Amniotic stem cell (primary cell): Measurements from ENCODE around the gene RIMS1.

ENCODE experiments used
- DNase-seq: peaks from one replicate; lab custom pipeline; 2025; lab: John Stamatoyannopoulos, UW

RIMS1 gene

DNA sequence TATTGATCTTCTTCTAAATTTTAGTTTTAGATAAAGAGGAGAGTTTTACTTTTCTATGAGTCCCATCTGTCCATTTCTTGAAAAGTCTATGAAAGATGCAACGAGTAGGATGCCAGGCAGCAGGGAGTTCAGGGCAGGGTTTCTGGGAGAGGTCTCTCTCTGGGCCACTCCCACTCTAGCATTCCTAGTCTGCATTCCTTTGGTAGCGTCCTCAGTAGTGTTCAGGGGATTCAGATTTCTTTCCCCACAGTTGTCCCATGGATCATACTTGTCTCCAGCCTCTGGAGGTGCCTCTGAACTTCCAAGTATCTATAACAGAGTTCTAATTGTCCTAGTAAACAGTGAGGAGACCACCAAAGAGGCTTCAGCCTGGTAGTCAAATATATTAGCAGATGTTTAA lies 225.3 kb downstream of the RIMS1 start:
- no peak for DNase-seq

DNA sequence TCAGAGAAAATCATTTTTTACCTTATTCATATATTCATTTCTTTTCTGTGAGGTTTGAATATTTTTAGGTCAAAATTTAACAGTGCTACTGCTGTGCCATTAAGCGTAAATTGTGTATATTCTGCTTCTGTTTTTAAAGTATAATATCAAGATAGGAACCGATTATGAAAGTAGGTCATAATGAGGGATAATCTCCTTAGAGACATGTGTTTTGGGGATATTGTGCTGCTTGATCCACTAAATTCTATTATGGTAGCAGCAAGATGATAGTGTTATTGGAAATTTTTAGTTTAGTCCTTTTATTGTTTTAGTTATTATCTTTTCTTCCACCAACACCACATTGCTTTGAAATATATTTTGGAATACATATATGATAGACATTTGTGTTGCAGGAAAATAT lies 244.0 kb downstream of the RIMS1 start:
- DNase-seq = no peak

DNA sequence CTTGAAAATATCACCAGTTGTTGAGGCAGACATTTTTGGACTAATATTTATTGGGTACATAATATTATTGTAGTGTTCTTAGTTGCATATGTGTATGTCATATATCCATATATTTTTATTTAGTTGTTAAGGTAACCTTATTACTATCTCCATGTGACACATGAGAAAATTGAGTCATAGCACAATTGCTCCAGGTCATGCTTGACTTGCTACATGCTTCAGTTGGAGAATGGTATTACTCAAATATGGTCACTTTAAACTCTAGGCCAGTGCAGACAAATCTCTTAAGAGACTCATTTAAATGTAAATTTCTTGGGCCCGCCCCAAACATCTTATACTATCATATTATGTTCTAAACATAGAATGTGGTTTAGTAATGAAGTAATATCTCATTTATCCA lies 246.1 kb downstream of the RIMS1 start:
- DNase-seq = no peak

DNA sequence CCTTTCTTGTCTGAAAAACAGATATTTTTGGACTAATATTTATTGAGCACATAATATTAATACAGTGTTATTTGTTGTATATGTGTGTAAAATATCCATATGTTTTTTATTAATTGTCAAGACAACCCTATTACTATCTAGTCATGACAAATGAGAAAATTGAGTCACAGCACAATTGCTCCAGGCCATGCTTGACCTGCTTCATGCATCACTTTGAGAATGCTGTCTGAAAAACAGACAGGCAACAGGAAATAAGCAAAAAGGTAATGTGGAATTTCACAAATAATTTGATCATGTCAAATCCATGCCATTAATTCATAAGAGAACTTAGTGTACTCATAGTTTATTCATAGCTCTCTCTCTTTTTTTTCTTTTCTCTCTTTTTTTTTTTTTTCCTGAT lies 246.5 kb downstream of the RIMS1 start:
- no peak for DNase-seq

DNA sequence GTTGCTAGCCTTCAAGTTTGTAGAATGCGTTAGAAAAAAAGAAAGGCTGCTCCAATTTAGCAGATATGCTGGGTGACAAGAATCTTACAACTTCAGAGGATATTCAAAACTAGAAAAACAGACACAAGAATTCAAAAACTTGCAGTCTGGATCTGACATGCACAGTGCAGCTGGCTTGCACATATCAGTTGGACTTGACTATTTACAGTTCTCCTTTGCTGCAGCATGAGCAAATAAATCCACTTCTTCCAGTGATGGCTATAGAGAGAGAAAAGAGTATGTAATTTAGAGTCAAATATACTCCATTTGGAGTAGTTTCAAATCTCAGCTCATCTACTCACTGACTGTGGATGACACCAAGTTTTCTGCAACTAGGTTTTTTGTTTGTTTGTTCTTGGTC lies 247.0 kb downstream of the RIMS1 start:
- no peak for DNase-seq

DNA sequence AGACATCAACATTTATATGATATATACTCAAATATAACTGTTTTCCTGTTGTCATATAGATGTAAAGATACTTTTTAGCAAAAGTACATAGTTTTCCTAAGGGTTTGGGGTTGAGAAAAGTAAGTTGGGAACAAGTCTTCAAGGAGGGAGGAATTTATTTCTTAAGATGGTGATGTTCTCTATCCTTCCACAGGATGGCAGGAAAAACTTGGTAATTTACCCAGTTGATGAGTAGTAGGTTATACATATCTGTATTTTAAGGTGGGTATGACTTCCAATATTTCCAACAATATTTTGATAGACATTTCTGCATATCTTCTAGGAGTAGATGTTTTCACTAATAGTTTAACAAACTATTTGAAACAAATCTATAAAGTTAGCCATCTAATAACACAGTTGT lies 254.4 kb downstream of the RIMS1 start:
- no peak for DNase-seq

DNA sequence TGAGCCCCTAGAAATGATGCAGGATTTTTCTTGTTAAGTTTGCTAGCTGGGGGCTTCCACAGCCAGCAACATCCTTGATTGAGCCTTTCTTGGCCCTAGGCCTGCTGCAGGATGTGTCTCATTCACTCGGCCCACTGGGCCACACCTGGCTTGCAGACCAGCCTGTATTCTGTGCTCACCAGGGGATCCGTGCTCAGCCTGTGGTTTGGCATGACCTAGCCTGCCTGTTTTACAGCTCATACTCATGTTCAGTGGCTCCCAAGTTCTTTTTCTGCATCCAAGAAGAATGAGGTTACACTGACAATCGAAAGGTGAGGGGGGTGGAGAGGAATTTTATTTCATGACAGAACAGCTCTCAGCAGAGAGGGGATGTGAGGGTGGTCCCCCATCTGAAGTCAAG lies 263.4 kb downstream of the RIMS1 start:
- DNase-seq = no peak

DNA sequence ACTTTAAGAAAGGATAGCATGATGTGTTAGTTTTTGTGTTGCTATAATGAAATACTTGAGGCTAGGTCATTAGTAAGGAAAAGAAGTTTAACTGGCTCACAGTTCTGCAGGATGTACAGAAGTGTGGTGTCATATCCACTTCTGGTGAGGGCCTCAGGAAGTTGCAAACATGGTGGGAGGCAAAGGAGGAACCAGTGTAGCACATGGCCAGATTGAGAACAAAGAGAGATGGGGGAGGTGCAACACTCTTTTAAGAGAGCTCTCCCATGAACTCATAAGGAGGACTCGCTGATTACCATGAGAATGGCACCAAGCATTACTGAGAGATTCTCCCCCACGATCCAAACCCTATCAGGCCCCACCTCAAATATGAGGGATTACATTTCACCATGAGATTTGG lies 265.4 kb downstream of the RIMS1 start:
- no peak for DNase-seq

DNA sequence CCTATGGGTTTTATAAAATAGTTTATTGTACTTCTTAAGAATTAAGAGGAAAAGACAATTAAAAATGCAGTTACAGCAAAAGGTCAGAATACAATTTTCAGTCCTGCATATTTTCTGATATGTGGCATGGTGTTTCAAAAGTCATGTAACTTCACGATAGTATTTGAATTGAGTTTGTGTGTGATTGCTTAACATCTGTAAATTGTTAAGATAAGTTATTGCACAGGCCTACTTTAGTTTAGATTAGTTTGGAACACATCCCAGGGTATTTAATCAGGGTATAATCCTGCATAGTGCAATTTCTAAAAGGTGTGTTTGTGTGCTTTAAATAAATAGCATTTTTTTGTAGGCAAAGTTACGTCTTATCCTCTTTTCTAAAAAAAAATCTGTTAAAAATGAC lies 289.6 kb downstream of the RIMS1 start:
- no peak for DNase-seq

DNA sequence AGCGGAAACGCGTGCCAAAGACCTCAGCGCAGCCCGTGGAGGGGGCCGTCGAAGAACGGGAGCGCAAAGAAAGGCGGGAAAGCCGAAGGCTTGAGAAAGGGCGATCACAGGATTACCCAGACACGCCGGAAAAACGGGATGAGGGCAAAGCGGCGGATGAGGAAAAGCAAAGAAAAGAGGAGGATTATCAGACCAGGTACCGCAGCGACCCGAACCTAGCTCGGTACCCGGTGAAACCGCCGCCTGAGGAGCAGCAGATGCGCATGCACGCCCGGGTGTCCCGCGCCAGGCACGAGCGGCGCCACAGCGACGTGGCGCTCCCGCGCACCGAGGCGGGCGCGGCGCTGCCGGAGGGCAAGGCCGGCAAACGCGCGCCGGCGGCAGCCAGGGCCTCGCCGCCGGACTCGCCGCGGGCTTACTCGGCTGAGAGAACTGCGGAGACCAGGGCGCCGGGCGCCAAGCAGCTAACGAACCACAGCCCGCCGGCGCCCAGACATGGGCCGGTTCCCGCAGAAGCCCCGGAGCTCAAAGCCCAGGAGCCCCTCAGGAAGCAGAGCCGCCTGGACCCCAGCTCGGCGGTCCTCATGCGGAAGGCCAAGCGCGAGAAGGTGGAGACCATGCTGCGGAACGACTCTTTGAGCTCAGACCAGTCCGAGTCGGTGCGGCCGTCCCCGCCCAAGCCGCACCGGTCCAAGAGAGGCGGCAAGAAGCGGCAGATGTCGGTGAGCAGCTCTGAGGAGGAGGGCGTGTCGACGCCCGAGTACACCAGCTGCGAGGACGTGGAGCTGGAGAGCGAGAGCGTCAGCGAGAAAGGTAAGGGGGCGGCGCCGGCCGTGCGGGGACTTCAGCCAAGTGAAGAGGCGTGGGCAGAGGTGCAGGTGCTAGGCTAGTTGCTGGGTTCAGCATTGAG lies 296.2 kb downstream of the RIMS1 start:
- no peak for DNase-seq

DNA sequence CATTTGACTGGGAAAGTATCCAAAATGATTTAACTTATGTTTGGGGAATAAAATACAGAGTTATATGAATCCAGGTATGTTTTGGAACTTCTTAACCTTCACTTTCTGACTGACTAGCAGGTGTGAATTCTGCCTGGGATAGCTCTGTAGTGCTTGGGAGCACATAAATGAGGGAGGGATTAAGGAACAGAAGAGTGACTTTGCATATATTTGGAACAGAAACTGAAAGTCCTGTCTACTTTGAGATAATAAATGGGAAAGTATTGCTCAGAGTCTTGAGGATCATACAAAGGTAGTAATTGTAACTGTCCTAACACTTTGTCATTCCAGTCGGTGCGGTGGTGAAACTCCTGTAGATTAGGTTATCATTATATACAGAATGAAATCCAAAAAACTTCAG lies 317.6 kb downstream of the RIMS1 start:
- no peak for DNase-seq

DNA sequence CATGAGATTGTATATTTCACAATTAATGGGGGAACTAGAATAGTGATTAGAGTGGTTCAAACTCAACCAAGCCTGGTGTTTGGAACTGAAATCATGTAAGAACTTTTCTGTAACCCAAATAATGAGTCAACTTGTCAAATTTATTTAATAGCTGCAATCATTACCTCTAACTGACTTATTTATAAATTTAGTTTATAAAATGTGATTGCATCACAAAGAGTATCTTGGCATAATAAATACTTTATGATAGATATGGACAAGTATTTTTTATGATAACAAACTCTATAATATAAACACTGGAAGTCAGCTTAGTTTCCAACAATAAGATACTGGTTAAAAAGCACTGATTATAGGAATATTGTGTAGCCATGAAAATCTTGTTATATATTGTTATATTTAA lies 319.1 kb downstream of the RIMS1 start:
- no peak for DNase-seq

DNA sequence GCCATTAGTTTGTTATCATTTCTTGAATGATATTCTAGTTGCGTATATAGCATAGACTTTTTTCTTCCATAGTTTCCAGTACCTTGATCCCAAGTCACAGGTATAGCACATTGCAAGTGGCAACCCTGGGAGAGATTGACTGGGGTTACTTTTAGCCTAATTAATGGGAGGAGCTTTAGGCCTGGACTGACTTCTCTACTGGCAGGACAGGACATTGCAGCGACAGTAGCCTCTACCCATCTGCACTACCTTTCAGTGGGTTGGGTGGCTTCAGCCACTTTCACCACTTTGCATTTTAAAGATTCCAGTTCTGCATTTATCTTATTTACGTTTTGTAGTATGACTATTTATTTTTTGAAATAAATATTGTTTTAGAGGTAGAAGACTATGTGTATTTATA lies 320.3 kb downstream of the RIMS1 start:
- no peak for DNase-seq

DNA sequence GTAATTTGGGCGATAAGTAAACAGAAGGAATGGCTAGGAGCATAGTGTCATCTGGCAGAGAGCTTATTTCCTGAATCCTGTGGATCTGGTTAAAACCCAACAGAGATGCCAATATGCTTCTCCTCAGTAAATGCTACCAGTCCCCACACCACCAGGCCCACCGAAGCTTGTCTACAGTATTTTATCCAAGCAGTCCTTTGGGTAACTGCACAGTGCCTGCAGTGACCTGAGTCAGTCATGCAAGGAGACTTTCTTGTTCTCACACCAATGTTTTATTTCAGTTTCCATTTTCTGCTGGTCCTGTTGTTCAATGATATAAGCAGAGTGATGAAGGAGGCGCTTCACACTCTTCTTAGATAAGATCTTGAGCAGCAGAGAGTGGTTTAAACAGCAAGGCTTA lies 326.3 kb downstream of the RIMS1 start:
- no peak for DNase-seq

DNA sequence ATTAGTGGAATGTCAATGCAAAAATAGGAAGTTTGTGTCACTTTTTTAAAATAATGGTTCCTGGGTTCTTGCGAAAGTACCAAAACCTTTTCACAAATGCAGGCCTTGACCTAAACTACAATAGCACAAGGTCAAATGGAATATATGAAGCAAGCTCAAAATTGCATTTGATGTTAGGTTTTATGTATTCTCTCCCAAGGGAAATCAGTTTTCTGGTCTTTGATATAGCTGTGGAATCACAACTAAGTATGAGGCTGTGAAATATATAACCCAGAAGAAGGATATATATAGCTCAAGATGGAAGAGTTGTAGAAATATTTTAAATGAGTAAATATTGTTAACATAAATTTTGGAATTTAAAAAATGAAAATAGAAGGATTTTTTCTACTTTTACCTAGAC lies 327.3 kb downstream of the RIMS1 start:
- DNase-seq = no peak

DNA sequence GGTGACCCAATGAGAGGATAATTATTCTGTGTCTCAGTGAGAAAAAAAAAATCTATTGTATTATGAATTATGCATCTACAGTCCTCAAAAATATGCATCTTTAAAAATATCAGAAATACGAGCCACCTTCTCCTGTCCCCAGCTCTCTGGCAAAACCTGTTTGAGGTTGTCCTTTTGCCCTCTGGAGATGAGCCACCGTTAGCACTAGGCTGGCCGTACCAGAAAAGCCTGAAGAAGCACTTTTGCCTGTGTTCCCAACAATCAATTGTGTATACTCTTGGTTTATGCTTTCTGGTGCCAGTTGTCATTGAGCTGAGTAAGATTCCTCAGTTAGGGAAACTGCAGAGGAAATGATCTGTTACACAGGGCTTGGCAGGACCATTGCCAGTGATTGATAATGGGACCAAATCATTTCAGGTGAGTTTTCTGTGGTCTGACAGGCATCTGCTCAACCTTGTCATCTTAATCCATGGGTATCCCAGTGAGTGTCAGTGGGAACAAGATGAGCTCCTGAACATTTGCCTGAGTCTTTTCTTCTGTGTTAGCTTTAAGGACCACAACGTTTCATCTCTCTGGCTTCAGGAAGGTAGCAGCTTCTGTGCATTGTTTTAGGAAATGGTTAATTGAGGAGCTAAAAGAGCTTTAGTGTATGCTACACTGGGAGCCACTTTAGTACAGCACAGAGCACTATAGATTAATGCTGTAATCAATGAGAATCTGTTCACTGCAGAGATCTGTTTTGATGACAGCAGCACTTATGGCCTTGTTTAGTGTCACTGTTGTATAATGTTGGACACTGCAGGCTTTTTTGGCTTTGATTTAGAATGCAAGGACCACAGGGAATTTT lies 330.1 kb downstream of the RIMS1 start:
- DNase-seq = no peak

DNA sequence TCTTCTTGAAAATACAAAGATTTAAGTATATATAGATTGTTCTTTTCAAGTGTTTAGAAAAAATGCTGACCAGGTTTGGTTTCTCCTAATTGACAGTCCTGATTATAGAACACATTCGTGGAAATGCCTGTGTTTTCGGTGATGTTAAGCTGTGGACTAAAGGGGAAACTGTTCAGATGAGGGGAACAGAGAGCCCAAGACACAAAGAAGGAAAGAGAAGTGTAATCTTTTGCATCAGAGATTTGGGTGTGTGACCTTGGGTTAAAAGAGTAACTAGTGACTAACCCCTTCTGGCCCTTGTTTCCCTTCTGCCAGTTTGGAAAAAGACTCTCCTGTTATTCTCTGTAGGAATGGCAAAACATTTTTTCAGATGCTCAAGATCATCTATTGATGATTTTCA lies 331.3 kb downstream of the RIMS1 start:
- DNase-seq = no peak

DNA sequence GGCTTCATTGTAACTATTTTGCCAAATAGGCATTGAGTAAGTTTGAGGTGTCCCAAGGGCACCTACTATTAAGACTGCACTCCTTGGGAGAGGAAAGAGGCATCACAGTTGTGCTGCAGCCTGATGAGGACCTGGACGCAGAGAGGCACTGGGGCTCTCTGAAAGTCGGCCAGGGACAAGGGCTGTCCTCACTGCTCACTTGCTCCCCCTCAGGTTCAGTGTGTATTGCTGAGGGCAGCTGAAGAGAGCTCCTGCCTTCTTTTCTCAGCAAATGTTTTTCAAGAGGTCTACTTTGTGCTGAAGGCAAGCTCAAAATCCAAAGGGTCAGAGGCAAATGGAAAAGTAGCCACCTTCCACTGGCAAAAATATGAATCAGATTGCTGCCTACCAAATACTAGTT lies 331.8 kb downstream of the RIMS1 start:
- DNase-seq = no peak

DNA sequence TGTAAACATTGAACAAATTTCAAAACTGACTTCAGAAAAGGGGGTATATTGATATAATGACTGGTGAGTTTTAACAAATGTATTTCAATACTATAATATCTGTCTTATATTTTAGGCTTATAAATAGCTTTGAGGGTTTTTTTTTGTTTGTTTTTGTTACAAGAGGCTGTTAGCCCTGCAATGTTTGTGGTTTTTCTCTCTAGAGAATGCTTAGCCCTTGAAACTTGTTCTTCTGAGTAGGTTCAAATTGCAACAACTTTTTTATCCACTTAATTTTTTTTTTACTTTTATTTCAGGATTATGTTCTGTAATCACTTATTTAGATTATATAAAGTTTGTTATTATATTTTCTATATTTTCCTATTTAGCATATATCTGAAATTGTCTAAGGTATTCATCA lies 333.2 kb downstream of the RIMS1 start:
- no peak for DNase-seq

DNA sequence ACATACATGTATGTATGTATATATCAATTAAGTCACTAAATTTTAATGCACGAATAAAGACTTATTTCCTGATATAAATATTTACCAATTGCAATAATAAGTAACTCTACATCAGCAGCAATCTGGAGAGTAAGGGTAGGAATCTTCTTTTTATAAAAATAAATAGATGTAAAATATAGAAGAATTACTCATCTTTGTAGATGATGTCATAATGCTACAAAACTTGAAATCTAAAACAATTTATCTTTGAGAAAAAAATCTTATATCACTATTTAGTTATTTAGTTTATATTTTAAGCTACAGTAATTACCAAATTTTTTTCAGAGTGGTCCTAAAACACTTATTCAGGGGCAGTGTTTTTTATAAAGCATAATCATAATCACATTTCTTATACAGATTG lies 351.7 kb downstream of the RIMS1 start:
- DNase-seq = no peak

DNA sequence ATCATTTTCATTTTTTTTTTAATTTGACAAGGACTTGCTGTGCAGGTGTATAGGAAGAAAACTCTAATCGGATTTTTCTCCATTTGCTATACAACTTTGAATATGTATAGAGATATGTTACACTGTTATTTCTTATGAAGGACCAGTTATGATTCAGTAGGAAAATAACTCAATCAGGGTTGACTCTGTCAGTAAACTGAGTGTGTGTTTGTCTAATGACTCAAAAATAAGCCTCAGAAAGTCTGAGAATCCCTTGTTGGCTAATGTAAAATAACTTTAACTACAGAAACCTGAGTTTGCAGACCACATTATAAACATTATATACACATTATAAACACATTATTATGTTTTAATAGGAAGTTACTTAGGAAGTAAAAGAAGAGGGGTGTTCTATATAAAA lies 352.6 kb downstream of the RIMS1 start:
- DNase-seq = peak; percentile 44

DNA sequence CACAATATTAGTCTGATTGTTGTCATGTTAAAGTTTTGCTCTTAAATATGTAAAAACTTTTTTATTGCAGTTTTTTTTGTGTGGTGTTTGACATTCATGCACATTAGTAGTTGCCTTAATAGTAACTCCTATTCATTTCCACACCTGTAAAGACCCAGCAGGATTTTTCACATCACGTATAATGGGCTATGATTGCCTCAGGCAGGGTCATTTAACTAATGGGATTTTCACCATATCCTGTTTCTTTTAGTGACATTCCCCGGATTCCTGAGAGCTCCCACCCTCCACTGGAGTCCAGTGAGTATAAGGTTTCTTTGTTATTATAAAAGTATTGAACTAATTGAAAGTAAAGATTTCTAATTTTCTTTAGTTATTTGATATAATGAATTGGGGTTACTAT lies 359.2 kb downstream of the RIMS1 start:
- no peak for DNase-seq

DNA sequence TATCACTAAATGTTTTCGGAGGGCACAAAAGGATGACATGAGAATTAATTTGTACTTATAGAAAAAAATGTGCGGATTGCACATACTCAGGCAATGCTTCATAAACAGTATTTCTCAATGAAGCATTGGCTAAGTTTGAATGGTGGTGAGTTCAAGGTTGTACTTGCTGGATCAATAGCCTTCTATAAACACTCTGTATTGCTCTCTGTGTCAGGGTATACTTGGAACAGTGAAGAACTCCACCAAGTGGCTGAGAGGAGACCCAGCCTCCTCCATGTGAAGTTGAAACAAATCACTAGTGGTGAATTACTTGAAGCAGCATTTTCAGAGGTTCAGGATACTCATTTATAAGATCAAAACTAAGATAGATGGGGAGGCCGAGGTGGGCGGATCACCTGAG lies 360.6 kb downstream of the RIMS1 start:
- no peak for DNase-seq
